HG03097 (cell line): Measurements from ENCODE around the gene BPTF.
"Not testable (repeated sequence)": the region's sequence is repeated elsewhere in the genome, so short reads cannot be mapped to it uniquely, and the experiment has no call there.

ENCODE experiments used
- ATAC-seq: cut with Tn5 transposase; IDR thresholded peaks from one replicate; pipeline ENCODE4 v1.9.1; 2021; ENCODE audit not compliant: unreplicated experiment, low FRiP score

Gene BPTF

GRCh38 chr17:67833946-67834631, 8.8 kb downstream of the BPTF start:
- no peak for ATAC-seq

GRCh38 chr17:67834634-67835033, 9.3 kb downstream of the BPTF start:
- no peak for ATAC-seq

GRCh38 chr17:67836205-67836987, 11.1 kb downstream of the BPTF start:
- no peak for ATAC-seq

GRCh38 chr17:67837965-67838364, 12.7 kb downstream of the BPTF start:
- ATAC-seq, result no peak

GRCh38 chr17:67838538-67838937, 13.2 kb downstream of the BPTF start:
- ATAC-seq, result no peak

- ATAC-seq, result no peak
Measured at GRCh38 chr17:67841992-67842391, 16.7 kb downstream of the BPTF start.

GRCh38 chr17:67842648-67843047, 17.3 kb downstream of the BPTF start:
- no peak for ATAC-seq

GRCh38 chr17:67845374-67845773, 20.1 kb downstream of the BPTF start:
- no peak for ATAC-seq

GRCh38 chr17:67848189-67848588, 22.9 kb downstream of the BPTF start:
- not testable (repeated sequence) for ATAC-seq

- not testable (repeated sequence) for ATAC-seq
Measured at GRCh38 chr17:67848846-67849245, 23.5 kb downstream of the BPTF start.

- ATAC-seq, result no peak
Measured at GRCh38 chr17:67850991-67851631, 25.8 kb downstream of the BPTF start.

- no peak for ATAC-seq
Measured at GRCh38 chr17:67853703-67854102, 28.4 kb downstream of the BPTF start.

- ATAC-seq, result no peak
Measured at GRCh38 chr17:67854378-67854777, 29.1 kb downstream of the BPTF start.

- no peak for ATAC-seq
Measured at GRCh38 chr17:67855504-67856324, 30.4 kb downstream of the BPTF start.

GRCh38 chr17:67856402-67856801, 31.1 kb downstream of the BPTF start:
- not testable (repeated sequence) for ATAC-seq

- ATAC-seq, result no peak
Measured at GRCh38 chr17:67862614-67863217, 37.4 kb downstream of the BPTF start.

GRCh38 chr17:67863624-67864247, 38.4 kb downstream of the BPTF start:
- ATAC-seq, result no peak

- no peak for ATAC-seq
Measured at GRCh38 chr17:67865438-67865837, 40.1 kb downstream of the BPTF start.

- no peak for ATAC-seq
Measured at GRCh38 chr17:67867591-67867990, 42.3 kb downstream of the BPTF start.

GRCh38 chr17:67868176-67868575, 42.9 kb downstream of the BPTF start:
- no peak for ATAC-seq
